ENCODE measurements around the gene PFDN5.

- TF ChIP-seq, protein P1, sequence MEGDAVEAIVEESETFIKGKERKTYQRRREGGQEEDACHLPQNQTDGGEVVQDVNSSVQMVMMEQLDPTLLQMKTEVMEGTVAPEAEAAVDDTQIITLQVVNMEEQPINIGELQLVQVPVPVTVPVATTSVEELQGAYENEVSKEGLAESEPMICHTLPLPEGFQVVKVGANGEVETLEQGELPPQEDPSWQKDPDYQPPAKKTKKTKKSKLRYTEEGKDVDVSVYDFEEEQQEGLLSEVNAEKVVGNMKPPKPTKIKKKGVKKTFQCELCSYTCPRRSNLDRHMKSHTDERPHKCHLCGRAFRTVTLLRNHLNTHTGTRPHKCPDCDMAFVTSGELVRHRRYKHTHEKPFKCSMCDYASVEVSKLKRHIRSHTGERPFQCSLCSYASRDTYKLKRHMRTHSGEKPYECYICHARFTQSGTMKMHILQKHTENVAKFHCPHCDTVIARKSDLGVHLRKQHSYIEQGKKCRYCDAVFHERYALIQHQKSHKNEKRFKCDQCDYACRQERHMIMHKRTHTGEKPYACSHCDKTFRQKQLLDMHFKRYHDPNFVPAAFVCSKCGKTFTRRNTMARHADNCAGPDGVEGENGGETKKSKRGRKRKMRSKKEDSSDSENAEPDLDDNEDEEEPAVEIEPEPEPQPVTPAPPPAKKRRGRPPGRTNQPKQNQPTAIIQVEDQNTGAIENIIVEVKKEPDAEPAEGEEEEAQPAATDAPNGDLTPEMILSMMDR (conservative IDR thresholded peaks at IDR 0.05; ENCODE audit: low read length) = no peak
- no peak for TF ChIP-seq EZH2phosphoT487 (IDR thresholded peaks at IDR 0.05; ENCODE audit: borderline replicate concordance, low read depth, low read length)
Measured at GRCh38 chr12:53288322-53288721, 7.0 kb upstream of the PFDN5 start.
